GM19467 (cell line): ENCODE measurements around the gene SDK1.

Experiments
- ATAC-seq: cut with Tn5 transposase; IDR thresholded peaks from one replicate; pipeline ENCODE4 v1.9.1; 2021; ENCODE audit warnings: mild to moderate bottlenecking, moderate library complexity; ENCODE audit not compliant: unreplicated experiment

SDK1 gene

GRCh38 chr7:4269086-4269485 is 968.0 kb downstream of the SDK1 start:
- no peak for ATAC-seq

DNA sequence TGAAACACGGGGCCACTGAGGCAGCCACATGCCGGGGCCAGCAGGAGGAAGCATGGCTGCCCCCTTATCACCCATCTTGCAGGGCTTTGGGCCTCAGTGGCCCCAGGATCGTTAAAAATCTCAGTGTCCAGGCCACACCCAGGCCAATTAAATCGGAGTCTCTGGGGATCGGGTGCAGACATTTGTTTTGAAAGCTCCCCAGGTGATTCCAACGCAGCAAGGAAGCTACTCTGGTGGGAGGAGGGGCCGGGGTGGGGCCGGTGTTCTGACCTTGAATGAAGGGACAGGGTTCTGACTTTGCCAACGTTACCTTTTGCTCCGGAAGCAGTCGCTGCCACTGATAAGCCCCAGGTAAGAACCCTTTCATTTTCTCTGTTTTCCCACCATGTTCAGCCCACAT is 968.7 kb downstream of the SDK1 start:
- ATAC-seq: no peak

- ATAC-seq: no peak
Measured at GRCh38 chr7:4270268-4270667, 969.2 kb downstream of the SDK1 start.

- no peak for ATAC-seq
Measured at GRCh38 chr7:4270941-4271715, 970.1 kb downstream of the SDK1 start.

DNA sequence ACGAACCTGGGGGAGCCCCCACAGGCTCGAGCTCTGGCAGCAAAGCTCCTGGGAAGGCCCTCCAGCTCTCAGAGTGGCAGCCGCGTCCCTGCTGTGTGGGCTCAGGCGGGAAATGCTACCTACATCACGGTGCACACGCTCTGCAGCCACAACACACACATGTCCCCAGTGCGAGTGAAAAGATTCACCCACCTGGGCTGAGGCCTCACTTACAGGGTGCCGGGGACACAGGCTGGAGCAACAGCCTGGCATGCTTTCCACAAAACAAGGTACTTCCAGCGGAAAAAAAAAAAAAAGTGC is 970.6 kb downstream of the SDK1 start:
- no peak for ATAC-seq

- ATAC-seq: no peak
Measured at GRCh38 chr7:4272141-4272540, 971.1 kb downstream of the SDK1 start.

- no peak for ATAC-seq
Measured at GRCh38 chr7:4273566-4274230, 972.6 kb downstream of the SDK1 start.

GRCh38 chr7:4274286-4274685 is 973.2 kb downstream of the SDK1 start:
- ATAC-seq: no peak

DNA sequence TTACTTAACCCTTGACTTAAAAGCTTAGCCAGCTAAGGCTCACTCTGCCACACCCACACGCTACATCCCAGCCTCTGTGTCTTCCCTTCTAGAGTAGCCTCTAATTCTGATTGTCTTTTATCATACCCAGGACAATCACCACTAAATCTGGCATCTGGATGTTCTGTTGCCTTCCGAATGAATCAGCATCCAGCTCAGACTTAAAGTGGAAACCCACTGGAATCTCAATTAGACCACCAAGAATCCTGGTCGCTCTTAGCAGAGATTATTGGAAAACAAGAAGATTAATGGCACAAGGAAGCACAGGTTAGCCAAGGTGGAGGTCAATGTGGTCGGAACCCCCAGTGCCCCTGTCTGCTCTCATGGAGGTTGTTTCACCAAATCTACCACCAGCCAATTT is 976.9 kb downstream of the SDK1 start:
- no peak for ATAC-seq

DNA sequence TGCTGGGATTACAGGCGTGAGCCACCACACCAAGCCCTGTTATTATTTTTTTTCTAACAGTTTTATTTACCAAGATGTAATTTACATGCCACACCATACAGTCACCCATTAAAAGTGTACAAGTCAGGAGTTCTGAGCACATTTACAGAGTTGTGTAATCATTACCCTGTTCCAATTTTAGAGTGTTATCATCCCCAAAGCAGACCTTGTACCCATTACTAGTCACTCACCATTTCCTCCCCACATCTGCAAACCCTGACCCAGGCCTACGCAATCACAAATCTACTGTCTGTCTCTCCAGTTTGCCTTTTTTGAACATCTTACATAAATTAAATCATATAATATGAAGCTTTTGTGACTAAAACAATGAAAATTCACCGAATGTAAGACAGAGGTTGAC is 978.2 kb downstream of the SDK1 start:
- ATAC-seq: no peak

- no peak for ATAC-seq
Measured at GRCh38 chr7:4281231-4281993, 980.4 kb downstream of the SDK1 start.

- no peak for ATAC-seq
Measured at GRCh38 chr7:4282434-4283223, 981.6 kb downstream of the SDK1 start.

GRCh38 chr7:4286351-4286750 is 985.3 kb downstream of the SDK1 start:
- ATAC-seq: no peak

DNA sequence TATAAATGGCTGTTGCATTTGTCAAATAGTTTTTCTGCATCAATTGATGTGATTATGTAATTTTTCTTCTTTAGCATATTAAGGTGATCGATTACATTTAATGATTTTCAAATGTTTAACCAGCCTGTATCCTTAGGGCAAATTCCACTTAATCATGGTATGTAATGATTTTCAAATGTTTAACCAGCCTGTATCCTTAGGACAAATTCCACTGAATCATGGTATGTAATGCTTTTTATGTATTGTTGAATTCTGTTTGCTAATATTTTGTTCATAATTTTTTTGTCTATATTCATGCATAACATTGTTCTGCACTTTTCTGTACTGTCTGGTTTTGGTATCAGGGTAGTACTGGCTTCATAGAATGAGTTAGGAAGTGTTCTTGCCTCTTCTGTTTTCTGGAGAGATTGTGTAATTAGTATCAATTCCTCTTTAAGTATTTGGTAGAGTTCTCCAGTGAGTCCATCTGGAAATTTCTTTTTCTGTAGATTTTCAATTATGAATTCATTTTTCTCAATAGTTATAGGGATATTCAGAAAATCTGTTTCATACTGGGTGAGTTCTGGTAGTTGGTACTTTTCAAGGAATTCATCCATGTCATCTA is 987.8 kb downstream of the SDK1 start:
- ATAC-seq: no peak

GRCh38 chr7:4297165-4297917 is 996.3 kb downstream of the SDK1 start:
- ATAC-seq: no peak

- no peak for ATAC-seq
Measured at GRCh38 chr7:4297918-4298219, 996.8 kb downstream of the SDK1 start.

DNA sequence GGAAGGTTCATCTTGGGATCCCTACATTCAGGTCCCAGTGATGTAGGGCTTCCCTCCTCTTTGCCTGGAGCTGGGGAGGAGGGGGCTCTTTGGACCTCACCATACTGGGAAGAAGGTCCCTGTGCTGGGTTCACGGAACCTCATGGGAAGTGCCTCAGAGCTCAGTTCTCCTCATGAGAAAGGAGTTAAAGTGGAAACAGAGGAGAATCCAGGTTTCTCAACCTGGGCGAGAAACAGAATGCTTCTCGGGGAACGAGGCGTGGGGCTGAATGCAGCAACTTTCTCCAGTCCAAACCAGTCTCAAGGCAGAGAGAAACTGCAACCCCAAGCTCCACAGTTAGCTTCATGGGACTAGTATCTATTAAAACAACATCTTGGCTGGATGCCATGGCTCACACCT is 998.4 kb downstream of the SDK1 start:
- ATAC-seq: no peak

DNA sequence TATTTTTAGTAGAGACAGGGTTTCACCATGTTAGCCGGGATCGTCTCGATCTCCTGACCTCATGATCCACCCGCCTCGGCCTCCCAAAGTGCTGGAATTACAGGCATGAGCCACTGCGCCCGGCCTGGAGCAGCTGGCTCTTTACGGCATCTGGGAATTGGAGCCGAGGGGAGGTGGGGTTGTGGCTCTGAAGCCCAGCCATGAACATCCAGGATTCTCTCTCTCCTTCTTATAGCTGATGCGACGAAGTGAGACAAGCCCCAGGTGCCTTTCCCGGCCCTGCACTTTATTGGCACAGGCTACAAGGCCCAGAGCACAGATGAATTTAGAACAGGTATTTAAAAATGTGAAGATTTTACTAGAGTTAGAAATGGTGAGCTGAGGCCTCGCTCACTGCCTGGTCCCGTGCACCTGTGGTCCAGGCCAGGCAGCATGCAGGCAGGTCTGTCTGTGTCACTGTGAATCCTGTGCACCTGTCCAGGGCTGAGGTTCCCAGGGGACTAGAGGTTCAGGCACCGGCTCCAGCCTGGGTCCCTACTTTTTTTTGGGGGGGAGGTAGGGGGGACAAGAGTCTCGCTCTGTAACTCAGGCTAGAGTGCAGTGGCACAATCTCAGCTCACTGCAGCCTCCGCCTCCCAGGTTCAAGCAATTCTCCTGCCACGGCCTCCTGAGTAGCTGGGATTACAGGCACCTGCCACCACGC is 1001.3 kb downstream of the SDK1 start:
- ATAC-seq: no peak

- no peak for ATAC-seq
Measured at GRCh38 chr7:4307316-4308204, 1006.5 kb downstream of the SDK1 start.
